Prostate gland (tissue), 2 donors: ENCODE results near the gene EAF2. TPM values are rescaled to one million over a fixed set of nuclear protein-coding genes. Genes with fewer than 3 reads are reported as not detected.

Experiments used
- DNase-seq: peaks from one replicate; pipeline ENCODE4 v3.0.0-alpha.2; 2019; ENCODE audit warnings: low spot score
- H3K27ac ChIP-seq, 2 donors: fragments of 200-600 bp; sonication (generic); 2 replicates each; pipeline ENCODE4 v1.5.1; 2017 to 2019
- H3K27me3 ChIP-seq: fragments of 200-600 bp; sonication (generic); replicated peaks from 2 replicates; pipeline ENCODE4 v1.5.1; 2019; ENCODE audit not compliant: insufficient read depth
- H3K36me3 ChIP-seq, 2 donors: fragments of 200-600 bp; sonication (generic); 1 replicate in 1 of 2; 2 replicates in 1 of 2; pipeline versions ENCODE4 v1.5.1 to v1.8.1; 2017 to 2019
- H3K4me1 ChIP-seq: fragments of 200-600 bp; sonication (generic); replicated peaks from 2 replicates; pipeline ENCODE4 v1.5.1; 2019
- H3K4me3 ChIP-seq, 2 donors: fragments of 200-600 bp; sonication (generic); 2 replicates each; pipeline ENCODE4 v1.5.1; 2017 to 2019
- H3K9me3 ChIP-seq: fragments of 200-600 bp; sonication (generic); 2 replicates; pipeline ENCODE4 v1.5.1; 2017
- CTCF ChIP-seq, 4 experiments: fragments of 200-600 bp in 2 of 4; fragments of 450-650 bp in 2 of 4; sonication (generic) in 2 of 4; IDR thresholded peaks; 1 replicate in 3 of 4; 2 replicates in 1 of 4; pipeline ENCODE4 v1.5.1; 2016 to 2019; ENCODE audit warnings: antibody characterized with exemption in 4 of 4, mild to moderate bottlenecking in 2 of 4, moderate library complexity in 2 of 4
- POLR2A ChIP-seq: fragments of 450-650 bp; IDR thresholded peaks from one replicate; pipeline ENCODE4 v1.6.1; 2016; ENCODE audit warnings: antibody characterized with exemption, mild to moderate bottlenecking
- POLR2AphosphoS5 ChIP-seq: sonication (generic); formaldehyde crosslinking; IDR thresholded peaks from one replicate; pipeline ENCODE4 v1.6.1; 2017; ENCODE audit warnings: antibody characterized with exemption
- WGBS: methylation state at CpG from one replicate; pipeline ENCODE4 v1.1.5; 2018; 5-methylcytosine and 5-hydroxymethylcytosine counted together
- intact Hi-C: fragments of 100-400 bp; cut with DNase I; formaldehyde crosslinking; loops from one replicate; pipeline ENCODE4 v1.14.2; 2022
- total RNA-seq, 2 donors: library from RNA; depleted of rRNA; stranded (reverse); fragments of >200 nt; gene quantifications; one replicate each; pipeline ENCODE4 v1.1.0, GENCODE V29; 2016

EAF2 gene
- total RNA-seq, 2 donors from 2014 or later: 35.6 to 37.8 TPM

- no peak for DNase-seq
- H3K27me3 ChIP-seq: no peaks in the 10 kb centered on the region
- intact Hi-C loops: no loop called here
- no peak overlapping the region for H3K4me3 ChIP-seq
- no peaks in the 10 kb centered on the region for H3K9me3 ChIP-seq
- no peaks in the 10 kb centered on the region for H3K4me1 ChIP-seq
- 92% methylated on average over 2 of the region's 2 CpGs for WGBS
- no peaks in the 10 kb centered on the region for H3K36me3 ChIP-seq
- TF ChIP-seq POLR2AphosphoS5 (no peak), CTCF (IDR thresholded peaks at IDR 0.05) (no peak), POLR2A (no peak)
- no peak overlapping the region for H3K27ac ChIP-seq
Observed at GRCh38 chr3:121885386-121885785, 50.4 kb downstream of the EAF2 start.

- intact Hi-C loops: no loop called here
- H3K4me3 ChIP-seq: peak within 1 kb of the TSS; percentile 22 to 39
- WGBS: 9% methylated on average over 3 of the region's 3 CpGs
- H3K9me3 ChIP-seq: no peaks in the 10 kb centered on the region
- peak within 1 kb of the TSS; percentile 65 to 75 for H3K27ac ChIP-seq
- H3K36me3 ChIP-seq: no peaks in the 10 kb centered on the region
- no peak for TF ChIP-seq POLR2AphosphoS5
- TF ChIP-seq CTCF (IDR thresholded peaks at IDR 0.05): no peak
- no peak for TF ChIP-seq POLR2A
- no peaks in the 10 kb centered on the region for H3K27me3 ChIP-seq
- no peaks in the 10 kb centered on the region for H3K4me1 ChIP-seq
- peak; percentile 68 for DNase-seq
Observed at GRCh38 chr3:121894301-121894990, 59.4 kb downstream of the EAF2 start, which contains the start of gene SLC15A2. SLC15A2 (plus strand) TSS chr3:121894401; CDS start chr3:121894477, 76 bp downstream.

- WGBS: 0% methylated on average over 1 of the region's 1 CpG
- intact Hi-C loops: no loop called here
- peak overlapping the region; percentile 22 to 39 for H3K4me3 ChIP-seq
- peak; percentile 15 for DNase-seq
- peak overlapping the region; percentile 65 to 75 for H3K27ac ChIP-seq
- no peaks in the 10 kb centered on the region for H3K4me1 ChIP-seq
- H3K27me3 ChIP-seq: no peaks in the 10 kb centered on the region
- TF ChIP-seq CTCF (IDR thresholded peaks at IDR 0.05) (no peak), POLR2A (no peak), POLR2AphosphoS5 (no peak)
- H3K9me3 ChIP-seq: no peaks in the 10 kb centered on the region
- H3K36me3 ChIP-seq: no peaks in the 10 kb centered on the region
Observed at GRCh38 chr3:121895121-121895520, 60.1 kb downstream of the EAF2 start.

- H3K4me3 ChIP-seq: peak overlapping the region in 1 of 2 donors; percentile 39
- no peak overlapping the region for H3K27ac ChIP-seq
- no peaks in the 10 kb centered on the region for H3K36me3 ChIP-seq
- TF ChIP-seq CTCF (IDR thresholded peaks at IDR 0.05) (no peak), POLR2AphosphoS5 (no peak), POLR2A (no peak)
- H3K9me3 ChIP-seq: no peaks in the 10 kb centered on the region
- DNase-seq: no peak
- H3K4me1 ChIP-seq: no peaks in the 10 kb centered on the region
- no peaks in the 10 kb centered on the region for H3K27me3 ChIP-seq
- intact Hi-C loops: no loop called here
Observed at GRCh38 chr3:121895736-121896135, 60.7 kb downstream of the EAF2 start.

- no peak for DNase-seq
- Histone ChIP-seq H3K27me3 (no peaks in the 10 kb centered on the region), H3K9me3 (no peaks in the 10 kb centered on the region), H3K4me1 (no peaks in the 10 kb centered on the region), H3K36me3 (no peaks in the 10 kb centered on the region), H3K27ac (no peak overlapping the region), H3K4me3 (no peak overlapping the region)
- intact Hi-C loops: no loop called here
- TF ChIP-seq CTCF (IDR thresholded peaks at IDR 0.05) (no peak), POLR2AphosphoS5 (no peak), POLR2A (no peak)
Observed at GRCh38 chr3:121896823-121897222, 61.8 kb downstream of the EAF2 start.
